Spleen (tissue), 7 donors: Measurements from ENCODE around the gene OSMR.

ENCODE experiments used
- CTCF ChIP-seq, 11 experiments: fragments of 200-600 bp in 7 of 11; fragments of 450-650 bp in 4 of 11; sonication (generic) in 4 of 11; IDR thresholded peaks in 8 of 11; conservative IDR thresholded peaks in 3 of 11; 1 replicate in 7 of 11; 2 replicates in 4 of 11; pipeline versions ENCODE4 v1.4.0 to v1.8.0; 2016 to 2021; ENCODE audit warnings: antibody characterized with exemption in 11 of 11, inconsistent platforms in 4 of 11, mild to moderate bottlenecking in 1 of 11
- POLR2A ChIP-seq, 3 donors: fragments of 450-650 bp; IDR thresholded peaks; one replicate each; pipeline ENCODE4 v1.5.1; 2017; ENCODE audit warnings: antibody characterized with exemption in 3 of 3, mild to moderate bottlenecking in 1 of 3
- donor health status: DM: no; HTN: no; CAD: no; lungs with moderate emphysema.
- donor health status: DM: no; HTN: no; CAD: no.
- donor health status: DM: no; HTN: no; CAD: no.

GRCh38 chr5:38878391-38879077, 32.7 kb downstream of the OSMR start:
- TF ChIP-seq CTCF (IDR thresholded peaks at IDR 0.05 in 8 of 11, conservative IDR thresholded peaks at IDR 0.05 in 3 of 11) (no peak), POLR2A (IDR thresholded peaks at IDR 0.05) (no peak)
